GM21786 (cell line): ENCODE data around the gene HJURP.

Experiments used
- ATAC-seq: cut with Tn5 transposase; IDR thresholded peaks from one replicate; pipeline ENCODE4 v1.9.1; 2021; ENCODE audit not compliant: unreplicated experiment

The HJURP gene

GRCh38 chr2:233795735-233796171 lies 58.6 kb downstream of the HJURP start:
- ATAC-seq = no peak

GRCh38 chr2:233794128-233794658 lies 60.1 kb downstream of the HJURP start:
- no peak for ATAC-seq

- ATAC-seq = no peak
These were observed 60.7 kb downstream of the HJURP start for GRCh38 chr2:233793465-233794127.

- ATAC-seq = no peak
These were observed 61.6 kb downstream of the HJURP start for GRCh38 chr2:233792720-233793119.

GRCh38 chr2:233791883-233792329 lies 62.4 kb downstream of the HJURP start:
- no peak for ATAC-seq

GRCh38 chr2:233791151-233791882 lies 63.0 kb downstream of the HJURP start:
- ATAC-seq = no peak

GRCh38 chr2:233789554-233789953 lies 64.8 kb downstream of the HJURP start:
- ATAC-seq = no peak
